Medulla oblongata (tissue), 1 donor: ENCODE results near the gene ODAD2.

Experiments used
- DNase-seq: peaks from one replicate; pipeline ENCODE4 v3.0.0-alpha.2; 2015; ENCODE audit errors: extremely low spot score

The ODAD2 gene

GRCh38 chr10:27774831-27775230 is 224.0 kb downstream of the ODAD2 start:
- DNase-seq, result no peak

- no peak for DNase-seq
These were observed 227.6 kb downstream of the ODAD2 start for GRCh38 chr10:27771231-27771630.

- DNase-seq, result no peak
These were observed 228.7 kb downstream of the ODAD2 start for GRCh38 chr10:27770181-27770580.
